MV-4-11 (cell line): Measurements from ENCODE around the gene OR52I1.

Experiments
- DNase-seq: peaks from one replicate; lab custom pipeline; 2025; lab: John Stamatoyannopoulos, UW

The OR52I1 gene

GRCh38 chr11:4593739-4594138 is at the start of gene OR52I1:
OR52I1 (plus strand) TSS chr11:4594039; CDS start chr11:4594039, 0 bp downstream.
- no peak for DNase-seq

DNA sequence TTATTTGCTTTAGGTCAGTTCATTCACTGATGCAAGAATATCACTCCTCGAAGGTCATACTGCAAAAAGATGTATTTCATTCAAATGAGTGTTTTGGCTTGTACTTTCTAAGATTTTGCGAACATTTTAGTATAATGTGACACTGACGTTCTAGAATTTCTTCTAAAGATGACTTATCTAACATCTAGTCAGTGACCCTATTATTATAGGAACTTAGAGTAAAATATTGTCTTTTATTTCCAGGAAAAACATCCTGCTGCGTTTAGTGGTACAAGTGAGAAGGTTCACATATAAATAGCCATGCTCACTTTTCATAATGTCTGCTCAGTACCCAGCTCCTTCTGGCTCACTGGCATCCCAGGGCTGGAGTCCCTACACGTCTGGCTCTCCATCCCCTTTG is 48.9 kb upstream of the OR52I1 start, which contains the start of gene OR52M1:
Gene OR52M1, plus strand, starts transcription at position 301 of the 400 bp plus-strand sequence. Its CDS starts 0 bp downstream, at position 301.
- DNase-seq: no peak

GRCh38 chr11:4546878-4547277 is 47.0 kb upstream of the OR52I1 start:
- no peak for DNase-seq

DNA sequence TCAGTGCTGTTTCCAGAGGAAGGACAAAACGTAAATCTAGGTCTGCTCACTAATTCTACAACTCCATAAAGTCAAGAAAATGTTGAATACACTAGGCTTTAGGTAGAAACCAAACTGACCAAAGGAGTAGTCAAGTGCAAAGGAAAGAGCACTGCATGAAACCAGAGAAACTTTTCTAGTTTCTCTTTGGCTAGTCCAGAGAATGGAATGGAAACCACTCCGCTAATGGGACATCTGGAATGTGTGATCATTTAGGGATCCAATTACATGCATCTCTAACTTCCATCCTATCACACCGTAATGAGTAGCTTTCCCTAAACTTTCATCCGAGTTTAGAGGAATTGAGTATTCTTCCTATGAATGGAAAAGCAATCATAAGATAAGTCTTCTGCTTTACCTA is 46.4 kb upstream of the OR52I1 start:
- no peak for DNase-seq

DNA sequence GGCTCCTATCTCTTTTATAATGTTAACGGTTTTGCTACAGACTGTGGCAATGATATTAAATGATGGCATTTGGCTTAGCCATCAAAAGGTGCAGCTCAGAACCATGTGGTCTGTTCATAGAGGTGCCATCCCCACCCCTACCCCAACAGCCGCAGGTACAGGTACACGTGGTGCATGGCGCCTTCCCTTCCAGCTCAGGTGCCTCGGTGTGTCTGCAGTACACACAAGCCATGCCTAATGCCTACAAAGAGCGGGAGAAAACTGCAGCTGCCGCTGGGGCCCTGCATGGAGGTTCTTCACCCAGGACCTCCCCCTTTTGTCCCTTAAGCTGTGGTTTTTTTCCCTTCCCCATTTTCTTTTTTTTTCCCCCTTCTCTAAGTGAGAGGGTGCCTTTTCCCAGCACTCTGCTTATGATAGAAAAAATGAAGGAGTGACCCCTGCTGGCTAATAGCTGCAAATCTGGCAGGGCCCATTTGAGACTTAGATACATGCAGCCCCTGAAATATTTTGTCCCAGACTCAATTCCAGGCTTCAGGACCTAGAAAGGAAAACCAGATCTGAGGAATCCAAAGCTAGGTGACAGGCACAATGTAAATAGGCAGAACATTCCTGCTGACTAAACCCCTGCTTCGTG is 42.4 kb upstream of the OR52I1 start:
- peak; percentile 25 for DNase-seq

GRCh38 chr11:4559527-4560440 is 34.1 kb upstream of the OR52I1 start:
- DNase-seq: no peak

DNA sequence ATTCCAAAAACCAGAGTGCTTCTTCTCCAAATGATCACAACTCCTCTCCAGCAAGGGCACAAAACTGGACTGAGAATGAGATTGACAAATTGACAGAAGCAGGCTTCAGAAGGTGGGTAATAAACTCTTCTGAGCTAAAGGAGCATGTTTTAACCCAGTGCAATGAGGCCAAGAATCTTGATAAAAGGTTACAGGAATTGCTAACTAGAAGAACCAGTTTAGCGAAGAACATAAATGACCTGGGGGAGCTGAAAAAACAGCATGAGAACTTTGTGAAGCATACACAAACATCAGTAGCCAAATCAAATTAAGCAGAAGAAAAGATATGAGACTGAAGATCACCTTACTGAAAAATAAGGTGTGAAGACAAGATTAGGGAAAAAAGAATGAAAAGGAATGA is 33.4 kb upstream of the OR52I1 start:
- DNase-seq: no peak

DNA sequence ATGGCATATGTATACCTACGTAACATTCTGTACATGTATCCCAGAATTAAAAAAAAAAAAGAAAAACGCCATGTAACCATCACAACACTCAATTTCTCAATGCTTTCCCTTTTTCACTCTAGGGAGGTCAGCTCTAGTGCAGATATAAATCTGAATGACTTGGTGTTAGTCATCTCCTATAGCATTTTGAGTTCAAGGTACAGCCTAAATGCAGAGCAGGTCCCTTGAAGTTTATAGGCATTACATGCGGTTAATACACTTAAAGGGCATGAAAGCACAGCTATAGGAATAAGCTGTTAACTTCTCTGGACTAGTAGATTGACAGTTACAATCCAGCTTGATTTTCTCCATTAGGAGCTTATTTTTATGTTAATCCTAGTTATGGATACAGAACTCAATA is 28.5 kb upstream of the OR52I1 start:
- DNase-seq: no peak

GRCh38 chr11:4569075-4569474 is 24.8 kb upstream of the OR52I1 start:
- DNase-seq: no peak

- no peak for DNase-seq
Observed at GRCh38 chr11:4576880-4577279, 17.0 kb upstream of the OR52I1 start.

- no peak for DNase-seq
Observed at GRCh38 chr11:4577761-4578160, 16.1 kb upstream of the OR52I1 start.

DNA sequence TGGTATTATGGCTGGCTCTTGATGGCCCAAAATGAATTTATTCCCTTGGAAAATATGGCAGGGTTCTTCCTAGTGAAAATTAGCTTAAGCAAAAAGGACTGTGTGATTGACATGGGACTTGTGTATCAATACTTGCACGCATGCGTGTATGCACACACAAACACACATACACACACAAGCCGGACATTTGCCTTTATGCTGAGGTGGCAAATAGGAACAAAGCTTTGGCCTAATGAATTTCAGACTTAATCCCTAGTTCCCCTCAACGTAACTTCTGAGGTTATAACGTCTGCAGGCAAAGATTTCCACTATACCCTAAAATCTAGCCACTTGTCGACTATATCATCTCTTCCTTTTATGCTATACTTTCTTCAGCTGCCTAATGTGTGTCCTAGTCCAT is 15.2 kb upstream of the OR52I1 start:
- no peak for DNase-seq

GRCh38 chr11:4580124-4580523 is 13.7 kb upstream of the OR52I1 start:
- DNase-seq: no peak

- DNase-seq: no peak
Observed at GRCh38 chr11:4581443-4581842, 12.4 kb upstream of the OR52I1 start, which contains the start of gene OR52I2. OR52I2 (plus strand) TSS chr11:4581743.

DNA sequence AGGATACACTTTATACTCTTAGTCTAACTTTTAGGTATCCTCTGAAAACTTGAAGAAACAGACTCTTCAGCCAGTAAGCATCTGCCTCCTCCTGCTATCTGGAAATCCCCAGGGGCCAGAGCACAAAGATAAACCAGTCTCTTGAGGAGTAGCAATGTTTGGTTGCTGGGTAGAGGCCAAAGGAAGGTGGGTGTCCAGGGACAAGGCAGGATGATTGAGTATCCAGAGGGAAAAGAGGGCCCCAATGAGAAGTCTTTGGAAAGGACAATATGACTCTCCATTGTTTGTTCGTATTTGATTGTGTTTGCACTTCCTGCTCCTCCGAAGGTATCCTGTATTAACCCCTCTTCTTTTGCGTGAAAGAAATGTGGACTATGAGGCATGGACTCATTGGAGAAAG is 4.8 kb upstream of the OR52I1 start:
- no peak for DNase-seq

GRCh38 chr11:4605057-4605456 is 11.2 kb downstream of the OR52I1 start:
- DNase-seq: no peak

GRCh38 chr11:4606231-4607015 is 12.6 kb downstream of the OR52I1 start:
- peak; percentile 15 for DNase-seq

DNA sequence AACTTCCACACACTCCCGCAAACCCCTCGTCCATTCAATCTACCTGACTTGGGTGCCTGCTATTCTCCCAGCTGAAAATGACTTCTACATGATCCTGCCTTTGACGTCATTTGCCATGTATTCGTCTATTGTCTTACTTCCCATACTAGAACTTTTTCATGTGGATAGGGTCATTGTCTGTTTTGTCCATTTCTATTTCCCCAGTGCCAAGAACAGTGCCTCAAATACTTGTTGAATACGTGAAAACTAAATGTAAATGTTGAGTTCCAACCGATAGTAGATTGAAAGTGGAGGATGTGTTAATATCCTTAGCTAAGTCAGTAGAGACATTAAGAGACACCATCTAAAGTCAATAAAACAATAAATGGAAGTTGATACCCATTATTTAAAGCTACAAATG is 13.3 kb downstream of the OR52I1 start:
- no peak for DNase-seq

DNA sequence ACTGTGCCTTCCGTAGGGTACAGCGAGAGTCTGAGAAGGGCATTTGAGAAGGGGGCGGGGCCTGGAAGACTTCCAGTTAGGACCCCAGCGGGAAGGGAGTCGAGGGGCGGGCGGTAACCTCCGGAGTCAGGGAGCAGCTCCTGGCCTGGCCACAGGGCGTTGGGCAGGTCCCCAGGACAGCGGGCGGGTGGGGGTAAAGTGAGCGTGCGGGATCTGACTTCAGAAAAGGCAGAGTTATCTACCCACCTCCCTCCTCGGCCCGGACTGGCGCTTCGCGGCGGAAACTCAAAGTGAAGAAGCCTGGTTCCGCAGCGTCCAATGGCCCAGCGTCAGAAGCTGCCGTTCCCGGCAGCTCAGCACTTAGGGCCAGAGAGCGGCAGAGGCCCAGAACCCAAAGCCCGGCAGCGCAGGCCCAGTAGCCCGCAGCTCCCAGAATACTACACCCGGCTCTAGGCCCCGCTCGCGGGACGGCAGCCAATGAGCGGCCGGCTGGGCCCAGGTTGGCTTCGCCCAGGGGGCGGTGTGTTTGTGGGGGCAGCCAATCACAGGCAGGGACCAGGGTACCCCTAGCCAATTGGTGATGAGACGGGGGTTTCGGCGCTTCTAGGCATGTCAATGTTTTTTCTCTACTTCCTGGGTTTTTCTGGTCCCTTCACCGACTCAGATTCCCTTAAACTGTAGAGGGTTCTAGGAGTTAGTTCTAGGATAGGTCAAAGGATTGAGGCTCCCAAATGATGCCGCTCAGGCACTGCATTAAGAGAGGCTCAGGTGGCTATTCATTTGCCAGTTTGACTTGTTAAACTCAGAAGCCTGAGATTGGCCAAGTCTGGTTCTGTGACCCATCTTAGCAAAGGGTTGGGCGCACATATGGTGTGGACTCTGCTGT is 14.2 kb downstream of the OR52I1 start, which contains the start of gene TRIM68:
Gene TRIM68, minus strand, starts transcription at position 451 of the 886 bp plus-strand sequence. CDS start 2,727 bp downstream, outside the sequence.
- DNase-seq: peak; percentile 93

DNA sequence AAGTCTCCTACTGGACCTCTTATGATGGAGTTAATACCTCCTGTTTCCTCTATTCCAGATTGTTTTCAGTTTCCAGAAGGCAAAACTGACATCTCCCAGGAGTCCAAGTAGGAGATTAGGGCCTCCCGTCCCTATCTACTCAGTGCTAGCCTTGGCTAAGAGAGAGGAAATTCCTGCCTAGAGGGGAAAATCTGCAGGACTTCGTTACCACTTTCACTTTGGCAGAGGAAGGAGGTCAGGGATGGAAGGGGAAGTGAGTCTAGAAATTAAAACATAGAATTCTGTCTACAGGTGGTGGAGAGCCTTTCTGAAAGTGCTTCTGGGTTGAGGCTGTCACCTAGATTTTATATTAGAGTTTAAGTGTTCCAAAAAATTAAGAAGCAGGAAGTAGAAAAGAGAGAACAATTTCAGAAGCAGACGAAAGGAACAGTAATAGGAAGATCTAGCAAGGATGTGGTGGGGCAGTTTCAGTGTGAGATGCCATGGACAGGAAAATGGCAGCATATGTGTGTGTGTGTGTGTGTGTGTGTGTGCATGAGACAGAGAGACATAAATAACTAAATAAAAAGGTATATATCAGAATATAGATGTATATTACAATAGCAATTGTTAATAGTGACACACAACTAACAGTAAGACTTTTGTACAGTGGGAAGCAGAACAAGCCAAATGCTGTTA is 16.6 kb downstream of the OR52I1 start:
- DNase-seq: peak; percentile 19

DNA sequence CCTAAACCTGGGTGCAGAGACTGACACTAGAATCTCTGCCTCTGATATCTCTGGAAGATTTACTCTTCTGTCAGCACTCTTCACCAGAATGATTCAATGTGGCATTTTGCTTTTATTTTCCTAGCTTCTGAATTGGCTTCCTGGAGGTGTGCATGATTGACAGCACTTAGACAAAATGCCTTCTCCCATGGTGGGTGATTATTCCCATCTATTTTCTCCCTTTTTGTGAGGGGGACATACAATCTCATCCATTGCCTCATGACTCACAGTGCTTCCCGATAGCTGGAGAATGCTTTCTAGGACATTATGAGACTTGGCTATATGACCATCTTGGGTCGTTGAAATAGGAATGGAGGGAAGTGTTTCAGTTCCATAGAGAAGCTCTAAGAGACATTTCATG is 18.1 kb downstream of the OR52I1 start:
- DNase-seq: no peak
